GM19324 (cell line): ENCODE measurements around the gene AGO1.
"Not testable (repeated sequence)": the region's sequence is repeated elsewhere in the genome, so short reads cannot be mapped to it uniquely, and the experiment has no call there.

Experiments used
- ATAC-seq: cut with Tn5 transposase; IDR thresholded peaks from one replicate; pipeline ENCODE4 v1.9.1; 2021; ENCODE audit warnings: mild to moderate bottlenecking, moderate library complexity; ENCODE audit not compliant: unreplicated experiment, low FRiP score

AGO1 gene

DNA sequence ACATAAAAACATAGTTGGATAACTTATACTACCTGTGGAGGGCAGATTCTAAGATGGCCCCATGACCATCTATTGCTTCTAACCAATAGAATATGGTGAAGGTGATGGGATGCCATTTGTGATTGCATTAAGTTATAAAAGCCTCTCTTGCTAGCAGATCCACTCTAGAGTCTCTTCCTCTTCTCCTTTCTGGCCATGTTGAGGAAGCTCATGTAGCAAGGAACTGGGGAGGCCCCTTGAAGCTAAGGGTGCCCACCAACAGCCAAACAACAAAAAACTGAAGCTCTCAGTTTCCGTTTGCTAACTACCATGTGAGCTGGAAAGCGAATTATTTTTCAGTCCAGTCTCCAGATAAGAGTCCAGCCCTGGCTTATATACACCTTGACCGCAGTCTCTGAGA is 16.0 kb upstream of the AGO1 start:
- ATAC-seq = no peak

DNA sequence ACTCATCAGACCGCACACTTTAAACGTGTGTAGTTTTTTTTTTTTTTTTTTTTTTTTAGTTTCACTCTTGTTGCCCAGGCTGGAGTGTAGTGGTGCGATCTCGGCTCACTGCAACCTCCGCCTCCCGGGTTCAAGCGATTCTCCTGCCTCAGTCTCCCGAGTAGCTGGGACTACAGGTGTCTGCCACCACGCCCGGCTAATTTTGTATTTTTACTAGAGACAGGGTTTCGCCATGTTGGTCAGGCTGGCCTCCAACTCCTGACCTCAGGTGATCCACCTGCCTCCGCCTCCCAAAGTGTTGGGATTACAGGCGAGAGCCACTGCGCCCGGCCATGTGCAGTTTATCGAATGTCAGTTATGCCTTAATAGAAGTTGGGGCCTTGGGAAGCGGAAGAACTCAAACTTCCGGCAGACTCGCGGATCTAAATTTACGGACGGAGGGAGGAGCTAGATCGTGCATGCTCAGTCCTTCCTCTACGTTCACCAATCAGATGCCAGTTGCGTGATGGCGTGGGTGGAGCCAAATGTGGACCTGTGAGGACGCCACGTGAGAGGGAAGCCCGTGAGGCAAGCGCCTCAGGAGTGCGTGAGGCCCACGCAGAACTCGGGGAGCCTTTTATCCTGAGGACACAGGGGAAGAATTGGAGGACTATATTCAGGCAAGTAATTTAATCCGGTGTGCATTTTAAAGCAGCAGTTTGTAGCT is 13.6 kb upstream of the AGO1 start:
- not testable (repeated sequence) for ATAC-seq

- no peak for ATAC-seq
These were observed 12.2 kb upstream of the AGO1 start for GRCh38 chr1:35870651-35871309.

- no peak for ATAC-seq
These were observed 9.7 kb upstream of the AGO1 start for GRCh38 chr1:35873243-35873750.

DNA sequence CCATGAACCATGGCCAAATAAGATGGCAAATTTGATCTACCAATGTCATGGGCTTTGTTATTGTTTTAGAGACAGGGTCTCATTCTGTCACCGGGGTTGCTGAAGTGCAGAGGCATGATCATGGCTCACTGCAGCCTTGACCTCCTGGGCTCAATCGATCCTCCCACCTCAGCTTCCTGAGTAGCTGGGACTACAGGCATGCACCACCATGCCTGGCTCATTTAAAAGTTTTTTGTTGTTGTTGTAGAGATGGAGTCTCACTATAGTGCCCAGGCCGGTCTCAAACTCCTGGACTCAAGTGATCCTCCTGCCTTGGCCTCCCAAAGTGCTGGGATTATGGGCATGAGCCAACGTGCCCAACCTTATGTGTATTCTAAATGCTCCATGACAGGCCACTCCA is 8.9 kb upstream of the AGO1 start:
- ATAC-seq = not testable (repeated sequence)

- ATAC-seq = no peak
These were observed 6.0 kb upstream of the AGO1 start for GRCh38 chr1:35876988-35877387.

GRCh38 chr1:35881850-35882273 is 1.1 kb upstream of the AGO1 start:
- ATAC-seq = no peak

DNA sequence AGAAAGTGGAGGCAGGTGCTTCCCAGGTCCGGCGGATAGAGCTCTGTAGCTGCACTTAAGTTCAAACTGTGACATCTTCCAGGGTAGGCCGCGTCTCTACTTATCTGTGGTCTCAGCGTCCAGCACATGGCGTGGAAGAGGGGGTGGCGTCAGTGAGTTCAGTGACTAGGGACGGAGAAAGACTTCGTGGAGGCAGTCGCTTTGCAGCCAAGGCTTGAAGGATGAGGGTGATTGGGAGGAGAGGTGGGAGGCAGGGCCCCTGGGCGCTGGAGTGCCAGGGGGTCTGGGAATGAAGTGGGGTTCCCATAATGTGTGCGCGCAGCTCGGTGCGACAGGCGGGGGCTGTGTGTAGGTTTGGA is 444 bp upstream of the AGO1 start:
- ATAC-seq = no peak

DNA sequence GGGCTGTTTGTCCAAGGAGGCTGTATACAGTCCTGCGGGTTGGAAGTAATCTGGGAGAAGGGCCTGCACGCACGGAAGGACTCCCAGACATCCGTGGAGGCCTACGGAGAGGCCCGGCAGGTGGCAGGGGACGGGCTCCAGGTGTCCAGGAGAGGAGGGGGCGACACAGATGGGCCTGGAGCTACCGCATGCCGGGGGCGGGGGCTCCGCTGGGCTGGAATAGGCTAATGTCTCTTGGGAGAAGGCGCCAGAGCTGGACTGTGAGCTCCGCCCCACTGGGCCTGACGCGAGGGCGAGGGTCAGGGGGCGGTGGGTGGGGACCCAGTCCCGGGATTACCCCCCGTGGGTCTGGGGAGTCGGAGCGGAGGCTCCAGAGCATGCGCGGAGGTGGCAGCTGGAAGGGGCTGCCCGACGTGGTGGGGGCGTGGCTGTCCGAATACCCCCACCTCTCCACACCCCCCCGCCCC is 659 bp downstream of the AGO1 start:
- peak; percentile 4 for ATAC-seq

DNA sequence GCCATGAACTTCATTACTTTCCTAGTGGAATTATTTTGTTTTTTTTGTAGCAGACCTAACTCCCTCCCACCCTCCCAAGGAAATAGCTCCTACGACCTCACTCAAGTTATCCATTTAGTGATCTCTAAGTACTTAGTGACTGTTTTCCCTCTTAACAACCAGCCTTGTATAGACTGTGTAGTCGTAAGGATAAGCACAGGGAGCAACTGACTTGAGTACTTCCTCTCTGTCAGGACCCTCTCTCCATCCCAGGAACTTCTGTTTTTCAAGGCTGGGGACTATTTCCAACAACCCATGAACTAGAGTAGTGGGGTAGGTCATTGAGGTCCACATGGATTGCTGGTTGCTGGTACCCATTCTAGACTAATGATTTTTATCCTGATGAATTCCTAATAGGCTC is 1.9 kb downstream of the AGO1 start:
- no peak for ATAC-seq

- no peak for ATAC-seq
These were observed 3.1 kb downstream of the AGO1 start for GRCh38 chr1:35885961-35886558.

- ATAC-seq = no peak
These were observed 3.8 kb downstream of the AGO1 start for GRCh38 chr1:35886577-35887431.

- ATAC-seq = no peak
These were observed 4.5 kb downstream of the AGO1 start for GRCh38 chr1:35887508-35887907.

DNA sequence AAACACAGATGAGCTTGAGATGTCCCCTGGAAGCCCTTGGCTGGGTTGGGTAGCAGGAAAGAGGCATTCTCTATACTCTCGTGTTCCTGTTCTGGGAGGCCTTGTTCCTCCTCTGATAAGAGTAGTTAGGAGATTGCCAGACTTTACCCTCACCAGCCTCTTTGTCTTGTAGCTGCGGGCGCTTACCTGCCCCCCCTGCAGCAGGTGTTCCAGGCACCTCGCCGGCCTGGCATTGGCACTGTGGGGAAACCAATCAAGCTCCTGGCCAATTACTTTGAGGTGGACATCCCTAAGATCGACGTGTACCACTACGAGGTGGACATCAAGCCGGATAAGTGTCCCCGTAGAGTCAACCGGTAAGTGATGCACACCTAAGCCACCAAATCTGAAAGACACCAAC is 5.2 kb downstream of the AGO1 start:
- ATAC-seq = no peak

GRCh38 chr1:35888981-35889380 is 6.0 kb downstream of the AGO1 start:
- not testable (repeated sequence) for ATAC-seq

DNA sequence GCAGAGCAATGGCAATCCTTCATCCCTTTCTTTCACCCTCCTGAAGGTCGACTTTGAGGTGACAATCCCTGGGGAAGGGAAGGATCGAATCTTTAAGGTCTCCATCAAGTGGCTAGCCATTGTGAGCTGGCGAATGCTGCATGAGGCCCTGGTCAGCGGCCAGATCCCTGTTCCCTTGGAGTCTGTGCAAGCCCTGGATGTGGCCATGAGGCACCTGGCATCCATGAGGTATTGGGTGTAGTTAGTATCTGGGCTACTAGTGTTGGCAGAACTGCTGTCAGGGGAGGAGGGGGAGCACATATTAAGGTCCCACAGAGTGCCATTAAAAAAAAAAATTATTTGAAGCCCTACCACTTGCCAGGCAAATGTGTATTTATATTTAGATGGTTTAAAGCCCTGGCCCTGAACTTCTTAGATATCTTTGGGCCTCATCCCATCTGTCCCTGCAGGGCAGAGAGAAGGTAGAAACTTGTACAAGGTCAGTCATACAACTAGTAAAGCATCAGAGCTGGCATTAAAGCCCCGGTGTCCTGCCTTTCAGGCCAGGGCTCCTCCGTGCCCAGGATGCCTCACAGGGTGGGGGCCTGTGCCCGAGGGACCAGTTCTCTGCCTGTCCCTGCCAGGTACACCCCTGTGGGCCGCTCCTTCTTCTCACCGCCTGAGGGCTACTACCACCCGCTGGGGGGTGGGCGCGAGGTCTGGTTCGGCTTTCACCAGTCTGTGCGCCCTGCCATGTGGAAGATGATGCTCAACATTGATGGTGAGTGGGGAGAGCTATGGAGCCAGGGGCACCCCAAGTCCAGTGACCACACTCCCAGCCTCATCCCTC is 10.3 kb downstream of the AGO1 start:
- ATAC-seq = no peak

DNA sequence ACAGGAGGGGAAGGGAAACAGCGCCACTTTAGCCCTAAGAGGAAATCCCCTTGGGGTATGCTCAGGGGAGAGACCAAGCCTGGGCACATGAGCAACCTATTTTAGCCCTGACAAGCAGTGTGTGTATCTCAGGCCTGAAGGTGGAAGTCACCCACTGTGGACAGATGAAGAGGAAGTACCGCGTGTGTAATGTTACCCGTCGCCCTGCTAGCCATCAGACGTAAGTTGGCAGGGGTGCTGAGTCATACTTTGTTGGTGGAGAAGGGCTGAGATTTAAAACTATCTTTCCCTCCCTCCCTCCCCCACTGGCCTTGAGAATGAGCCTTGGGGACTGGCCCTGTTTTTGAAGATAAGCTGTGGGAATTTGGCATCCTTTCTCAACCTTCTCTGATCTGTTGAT is 11.2 kb downstream of the AGO1 start:
- ATAC-seq = no peak

DNA sequence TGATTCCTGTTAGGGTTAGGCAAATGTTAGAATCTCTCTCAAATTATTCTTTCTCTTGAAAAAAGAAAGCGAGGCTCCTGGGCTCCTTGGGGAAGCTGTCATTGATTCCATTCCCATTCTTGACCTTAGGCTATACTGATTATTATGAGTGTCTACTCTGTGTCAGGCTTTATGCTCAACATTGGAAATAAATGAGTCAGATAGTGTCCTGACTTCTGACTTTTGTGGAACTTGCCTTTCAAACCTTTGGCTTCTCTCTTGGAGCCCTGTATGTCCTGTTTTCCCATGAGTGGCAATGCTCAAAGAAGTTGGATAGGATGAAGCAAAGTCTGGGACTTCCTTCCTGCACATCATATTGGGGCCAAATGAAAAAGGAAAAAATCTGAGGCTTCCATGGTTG is 11.6 kb downstream of the AGO1 start:
- no peak for ATAC-seq

DNA sequence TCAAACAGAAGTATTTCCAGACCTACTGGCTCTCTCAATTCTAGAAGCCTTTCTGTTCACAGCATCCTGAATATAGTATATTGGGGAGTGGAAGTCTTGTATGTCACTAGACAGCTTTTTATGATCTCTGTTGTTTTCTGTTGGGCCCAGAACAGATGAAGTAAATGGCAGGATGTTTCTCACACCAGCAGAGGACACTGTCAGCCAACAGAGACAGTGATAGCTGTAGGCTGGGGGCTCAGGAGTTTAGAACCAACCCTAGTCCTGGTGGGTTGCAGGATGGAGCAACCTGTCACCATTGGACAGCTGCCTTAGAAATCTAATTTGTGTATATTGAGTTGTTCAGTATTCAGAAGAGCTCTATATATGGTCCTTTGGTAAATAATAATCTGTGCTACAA is 16.9 kb downstream of the AGO1 start:
- no peak for ATAC-seq

GRCh38 chr1:35901235-35901634 is 18.2 kb downstream of the AGO1 start:
- no peak for ATAC-seq
